WI38 (cell line): ENCODE results near the gene TEC.
"Not testable (repeated sequence)": the region's sequence is repeated elsewhere in the genome, so short reads cannot be mapped to it uniquely, and the experiment has no call there.

ENCODE experiments used
- H3K4me3 ChIP-seq: 2 replicates; pipeline ENCODE4 v1.5.1; 2011; ENCODE audit warnings: low read depth, mild to moderate bottlenecking, control low read depth, low read length
- CTCF ChIP-seq: IDR thresholded peaks from 2 replicates; pipeline ENCODE4 v1.5.1; 2012; ENCODE audit warnings: low read depth, mild to moderate bottlenecking, control low read depth, low read length

TEC gene

GRCh38 chr4:48300004-48300403 is 30.4 kb upstream of the TEC start:
- H3K4me3 ChIP-seq = no peak overlapping the region
- no peak for TF ChIP-seq CTCF

GRCh38 chr4:48299560-48299959 is 29.9 kb upstream of the TEC start:
- no peak overlapping the region for H3K4me3 ChIP-seq
- no peak for TF ChIP-seq CTCF

- no peak for TF ChIP-seq CTCF
- no peak overlapping the region for H3K4me3 ChIP-seq
Observed at GRCh38 chr4:48297256-48297846, 27.7 kb upstream of the TEC start.

- no peak overlapping the region for H3K4me3 ChIP-seq
- no peak for TF ChIP-seq CTCF
Observed at GRCh38 chr4:48296365-48296764, 26.7 kb upstream of the TEC start.

GRCh38 chr4:48295116-48295515 is 25.5 kb upstream of the TEC start:
- TF ChIP-seq CTCF = no peak
- no peak overlapping the region for H3K4me3 ChIP-seq

- not testable (repeated sequence) for H3K4me3 ChIP-seq
Observed at GRCh38 chr4:48292218-48292790, 22.7 kb upstream of the TEC start.

- peak; percentile 65 for TF ChIP-seq CTCF
- no peak overlapping the region for H3K4me3 ChIP-seq
Observed at GRCh38 chr4:48290146-48290772, 20.6 kb upstream of the TEC start.

GRCh38 chr4:48286060-48286459 is 16.4 kb upstream of the TEC start:
- H3K4me3 ChIP-seq = not testable (repeated sequence)

- not testable (repeated sequence) for H3K4me3 ChIP-seq
Observed at GRCh38 chr4:48285640-48286039, 16.0 kb upstream of the TEC start.
